ENCODE results near the gene SLC6A13. TPM values are rescaled to one million over a fixed set of nuclear protein-coding genes. Genes with fewer than 3 reads are reported as not detected.

Gene SLC6A13
- total RNA-seq, 1 experiment from 2014 or later = not detected

DNA sequence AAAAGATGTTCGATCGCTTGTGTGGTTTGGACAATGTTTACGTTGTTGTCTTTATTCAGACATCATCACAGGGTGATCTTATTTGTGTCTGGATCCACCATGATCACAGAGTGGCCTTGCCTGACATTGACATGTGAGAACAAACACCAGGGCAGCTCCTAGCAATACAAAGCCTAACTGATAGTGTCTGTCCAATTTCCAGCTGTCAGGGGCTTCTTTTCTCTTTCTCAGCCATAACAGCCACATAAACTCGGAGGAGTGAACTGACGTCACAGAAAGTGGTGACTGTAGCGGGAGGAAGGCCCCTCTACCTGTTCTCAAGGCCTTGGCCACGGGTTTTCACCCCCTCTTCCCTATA is 5.8 kb upstream of the SLC6A13 start:
- peaks cover 36% of the 10 kb centered on the region for H3K27me3 ChIP-seq (ENCODE audit: low read length)
- POLR2A ChIA-PET (ENCODE audit: unreplicated experiment) = no interaction called here
- H3K9me3 ChIP-seq (ENCODE audit: low read length) = no peaks in the 10 kb centered on the region
- intact Hi-C loops (cut with micrococcal nuclease) = no loop called here
- CTCF ChIA-PET = no interaction called here
- no peak for ATAC-seq
- DNase-seq = no peak
- H4K20me1 ChIP-seq (ENCODE audit: low read length) = no peaks in the 10 kb centered on the region
- TF ChIP-seq CTCF (conservative IDR thresholded peaks at IDR 0.05; ENCODE audit: low read depth, low read length) = no peak
- TF ChIP-seq EZH2 (IDR thresholded peaks at IDR 0.05; ENCODE audit: low read length, unreplicated experiment) = no peak
- no peak for TF ChIP-seq EZH2phosphoT487 (IDR thresholded peaks at IDR 0.05; ENCODE audit: borderline replicate concordance, low read length)
- H3K4me3 ChIP-seq (ENCODE audit: low read length) = no peak overlapping the region
- no peak overlapping the region for H2AFZ ChIP-seq (ENCODE audit: low read length)
- no peaks in the 10 kb centered on the region for H3K36me3 ChIP-seq (ENCODE audit: low read depth, low read length)
- no peak overlapping the region for H3K4me2 ChIP-seq (ENCODE audit: low read length)
- H3K4me1 ChIP-seq (ENCODE audit: insufficient read depth, low read length) = no peaks in the 10 kb centered on the region
- H3K79me2 ChIP-seq (ENCODE audit: low read length) = no peaks in the 10 kb centered on the region
- H3F3A ChIP-seq (ENCODE audit: low read length, unreplicated experiment) = no peaks in the 10 kb centered on the region
- no TSS peak for BruUV-seq (replicated peaks)
- no peak overlapping the region for H3K9ac ChIP-seq (ENCODE audit: low read length)
- H3K27ac ChIP-seq (ENCODE audit: low read length) = no peak overlapping the region
- H3K9me2 ChIP-seq (replicated peaks; ENCODE audit: low read length) = no peaks in the 10 kb centered on the region

GRCh38 chr12:267581-268482 is 5.2 kb upstream of the SLC6A13 start:
- H3K9me2 ChIP-seq (replicated peaks; ENCODE audit: low read length) = no peaks in the 10 kb centered on the region
- TF ChIP-seq EZH2phosphoT487 (IDR thresholded peaks at IDR 0.05; ENCODE audit: borderline replicate concordance, low read length) (no peak), EZH2 (IDR thresholded peaks at IDR 0.05; ENCODE audit: low read length, unreplicated experiment) (no peak), CTCF (conservative IDR thresholded peaks at IDR 0.05; ENCODE audit: low read depth, low read length) (no peak)
- no peaks in the 10 kb centered on the region for H4K20me1 ChIP-seq (ENCODE audit: low read length)
- ATAC-seq (no peak), DNase-seq (no peak)
- no peaks in the 10 kb centered on the region for H3K9me3 ChIP-seq (ENCODE audit: low read length)
- ChIA-PET POLR2A (ENCODE audit: unreplicated experiment) (no interaction called here), CTCF (no interaction called here)
- no peaks in the 10 kb centered on the region for H3K36me3 ChIP-seq (ENCODE audit: low read depth, low read length)
- H3K4me1 ChIP-seq (ENCODE audit: insufficient read depth, low read length) = no peaks in the 10 kb centered on the region
- no peak overlapping the region for H3K27ac ChIP-seq (ENCODE audit: low read length)
- no peaks in the 10 kb centered on the region for H3F3A ChIP-seq (ENCODE audit: low read length, unreplicated experiment)
- no peak overlapping the region for H3K4me2 ChIP-seq (ENCODE audit: low read length)
- intact Hi-C loops (cut with micrococcal nuclease) = no loop called here
- no peak overlapping the region for H3K9ac ChIP-seq (ENCODE audit: low read length)
- no peak overlapping the region for H3K4me3 ChIP-seq (ENCODE audit: low read length)
- H3K27me3 ChIP-seq (ENCODE audit: low read length) = peaks cover 36% of the 10 kb centered on the region
- H3K79me2 ChIP-seq (ENCODE audit: low read length) = no peaks in the 10 kb centered on the region
- BruUV-seq (replicated peaks) = no TSS peak
- H2AFZ ChIP-seq (ENCODE audit: low read length) = no peak overlapping the region

- Histone ChIP-seq H3K27me3 (ENCODE audit: low read length) (peaks cover 52% of the 10 kb centered on the region), H3K9ac (ENCODE audit: low read length) (no peak overlapping the region), H3K4me2 (ENCODE audit: low read length) (no peak overlapping the region), H3K27ac (ENCODE audit: low read length) (no peak overlapping the region), H2AFZ (ENCODE audit: low read length) (no peak overlapping the region), H4K20me1 (ENCODE audit: low read length) (no peaks in the 10 kb centered on the region), H3K9me3 (ENCODE audit: low read length) (no peaks in the 10 kb centered on the region), H3F3A (ENCODE audit: low read length, unreplicated experiment) (no peaks in the 10 kb centered on the region), H3K4me1 (ENCODE audit: insufficient read depth, low read length) (no peaks in the 10 kb centered on the region), H3K36me3 (ENCODE audit: low read depth, low read length) (no peaks in the 10 kb centered on the region), H3K9me2 (replicated peaks; ENCODE audit: low read length) (no peaks in the 10 kb centered on the region), H3K4me3 (ENCODE audit: low read length) (no peak overlapping the region), H3K79me2 (ENCODE audit: low read length) (no peaks in the 10 kb centered on the region)
- POLR2A ChIA-PET (ENCODE audit: unreplicated experiment) = no interaction called here
- TF ChIP-seq EZH2 (IDR thresholded peaks at IDR 0.05; ENCODE audit: low read length, unreplicated experiment) = no peak
- TF ChIP-seq EZH2phosphoT487 (IDR thresholded peaks at IDR 0.05; ENCODE audit: borderline replicate concordance, low read length) = no peak
- no peak for TF ChIP-seq CTCF (conservative IDR thresholded peaks at IDR 0.05; ENCODE audit: low read depth, low read length)
- CTCF ChIA-PET = no interaction called here
- ATAC-seq (no peak), DNase-seq (no peak)
- BruUV-seq (replicated peaks) = no TSS peak
- intact Hi-C loops (cut with micrococcal nuclease) = no loop called here
Measured at GRCh38 chr12:265096-265495, 2.5 kb upstream of the SLC6A13 start.

Measured in PC-3 (cell line).